HCT116 (cell line): ENCODE data around the gene ABLIM1. TPM values are rescaled to one million over a fixed set of nuclear protein-coding genes. Genes with fewer than 3 reads are reported as not detected.

Experiments
- ATAC-seq: fragments of 200-7000 bp; cut with Tn5 transposase; 2 replicates; pipeline ENCODE4 v1.9.1; 2020; ENCODE audit warnings: mild to moderate bottlenecking, moderate library complexity
- BruUV-seq: library from RNA; stranded (reverse); fragments of 400-500 nt; replicated peaks from 2 replicates; lab custom pipeline; 2021; lab: Mats Ljungman, UMichigan
- CTCF ChIA-PET: fragments of 300-600 bp; sonication (Branson Sonifier 250); formaldehyde crosslinking; loops from one replicate; lab custom pipeline; 2021; ENCODE audit warnings: antibody characterized with exemption; lab: Charles Lee
- POLR2A ChIA-PET: fragments of 300-600, 350-600 bp; sonication (Branson Sonifier 250); formaldehyde crosslinking; loops from one replicate; lab custom pipeline; 2021; ENCODE audit warnings: antibody characterized with exemption; lab: Charles Lee
- RAD21 ChIA-PET, 2 experiments: fragments of 300-600 bp; sonication (Branson Sonifier 250); formaldehyde crosslinking; loops; one replicate each; lab custom pipeline; 2023; ENCODE audit warnings: low total read pairs in 2 of 2; ENCODE audit not compliant: uncharacterized antibody in 2 of 2, unreplicated experiment in 2 of 2, low non-redundant PET in 1 of 2; lab: Charles Lee
- DNase-seq: peaks from one replicate; pipeline ENCODE4 v3.0.0-alpha.2; 2010; ENCODE audit warnings: low read depth, low spot score
- H2AFZ ChIP-seq: fragments of 200-600 bp; shearing (Covaris generic), sonication (generic); 2 replicates; pipeline ENCODE4 v1.6.1; 2017; ENCODE audit warnings: low read depth, mixed run types, mixed read lengths, antibody characterized with exemption, low read length; ENCODE audit not compliant: poor library complexity, severe bottlenecking
- H3K27ac ChIP-seq: 2 replicates; pipeline ENCODE4 v1.5.1; 2012; ENCODE audit warnings: low read depth, low read length
- H3K27me3 ChIP-seq: fragments of 200-600 bp; sonication (generic); 2 replicates; pipeline ENCODE4 v1.6.1; 2016; ENCODE audit warnings: mixed run types, low read length, mixed read lengths; ENCODE audit not compliant: insufficient read depth
- H3K36me3 ChIP-seq, 2 experiments: fragments of 200-500 bp in 1 of 2; fragments of 200-600 bp in 1 of 2; sonication (Bioruptor generic) in 1 of 2; sonication (generic) in 1 of 2; 2 replicates each; pipeline versions ENCODE4 v1.5.1 to v1.6.1; 2014 to 2016; ENCODE audit warnings: low read length in 2 of 2, inconsistent platforms in 1 of 2, mixed read lengths in 1 of 2, mixed run types in 1 of 2; ENCODE audit not compliant: insufficient read depth in 2 of 2, control insufficient read depth in 1 of 2
- H3K4me1 ChIP-seq, 2 experiments: fragments of 200-600 bp in 1 of 2; sonication (generic) in 1 of 2; 2 replicates each; pipeline versions ENCODE4 v1.5.1 to v1.6.1; 2012 to 2017; ENCODE audit warnings: low read length in 2 of 2, inconsistent platforms in 1 of 2, mild to moderate bottlenecking in 1 of 2, mixed read lengths in 1 of 2, mixed run types in 1 of 2, moderate library complexity in 1 of 2; ENCODE audit not compliant: insufficient read depth in 2 of 2, control insufficient read depth in 1 of 2
- H3K4me2 ChIP-seq: fragments of 200-600 bp; sonication (generic); 2 replicates; pipeline ENCODE4 v1.6.1; 2017; ENCODE audit warnings: mixed run types, low read length, mixed read lengths
- H3K4me3 ChIP-seq, 2 experiments: fragments of 200-600 bp in 1 of 2; sonication (generic) in 1 of 2; replicated peaks in 1 of 2; 2 replicates each; pipeline ENCODE4 v1.5.1; 2011 to 2016; ENCODE audit warnings: low read length in 2 of 2, control low read depth in 1 of 2, low read depth in 1 of 2, mild to moderate bottlenecking in 1 of 2, mixed read lengths in 1 of 2, mixed run types in 1 of 2
- H3K79me2 ChIP-seq: fragments of 200-600 bp; sonication (generic); 2 replicates; pipeline ENCODE4 v1.6.1; 2017; ENCODE audit warnings: mild to moderate bottlenecking, mixed run types, low read length, moderate library complexity, mixed read lengths; ENCODE audit not compliant: insufficient read depth
- H3K9ac ChIP-seq: fragments of 200-600 bp; sonication (generic); 2 replicates; pipeline ENCODE4 v1.6.1; 2016; ENCODE audit warnings: low read length, mixed read lengths
- H3K9me2 ChIP-seq: fragments of 200-600 bp; sonication (generic), shearing (Covaris generic); 2 replicates; pipeline ENCODE4 v1.6.1; 2017; ENCODE audit warnings: mixed run types, mild to moderate bottlenecking, moderate library complexity; ENCODE audit not compliant: insufficient read depth
- H3K9me3 ChIP-seq, 2 experiments: fragments of 200-500 bp in 1 of 2; fragments of 200-600 bp in 1 of 2; sonication (Bioruptor generic) in 1 of 2; sonication (generic) in 1 of 2; 2 replicates each; pipeline ENCODE4 v1.6.1; 2014 to 2017; ENCODE audit warnings: low read length in 2 of 2, mixed read lengths in 2 of 2, inconsistent platforms in 1 of 2, low read depth in 1 of 2, mild to moderate bottlenecking in 1 of 2, mixed run types in 1 of 2, moderate library complexity in 1 of 2; ENCODE audit not compliant: control insufficient read depth in 1 of 2, insufficient read depth in 1 of 2
- H4K20me1 ChIP-seq: fragments of 200-600 bp; sonication (generic), shearing (Covaris generic); 2 replicates; pipeline ENCODE4 v1.6.1; 2017; ENCODE audit warnings: mixed run types, mild to moderate bottlenecking, moderate library complexity; ENCODE audit not compliant: insufficient read depth
- EGR1 ChIP-seq: IDR thresholded peaks from 2 replicates; pipeline ENCODE4 v1.6.1; 2012; ENCODE audit warnings: low read depth
- ELF1 ChIP-seq: IDR thresholded peaks from 2 replicates; pipeline ENCODE4 v1.6.1; 2012; ENCODE audit warnings: low read depth, borderline replicate concordance
- FOSL1 ChIP-seq: IDR thresholded peaks from 2 replicates; pipeline ENCODE4 v1.6.1; 2012; ENCODE audit warnings: low read depth
- MAX ChIP-seq: IDR thresholded peaks from 2 replicates; pipeline ENCODE4 v1.6.1; 2012
- POLR2A ChIP-seq: IDR thresholded peaks from 2 replicates; pipeline ENCODE4 v1.7.0; 2011; ENCODE audit warnings: borderline replicate concordance; ENCODE audit not compliant: insufficient read depth, insufficient read length; ENCODE audit errors: extremely low read depth
- RAD21 ChIP-seq: IDR thresholded peaks from 2 replicates; pipeline ENCODE4 v1.6.1; 2012; ENCODE audit warnings: low read depth, mild to moderate bottlenecking
- REST ChIP-seq: IDR thresholded peaks from 2 replicates; pipeline ENCODE4 v1.6.1; 2012; ENCODE audit warnings: low read depth
- SIN3A ChIP-seq: IDR thresholded peaks from 2 replicates; pipeline ENCODE4 v1.6.1; 2012; ENCODE audit warnings: low read depth
- SP1 ChIP-seq: IDR thresholded peaks from 2 replicates; pipeline ENCODE4 v1.6.1; 2012; ENCODE audit warnings: low read depth
- SRF ChIP-seq: IDR thresholded peaks from 2 replicates; pipeline ENCODE4 v1.6.1; 2012; ENCODE audit warnings: low read depth
- ZBTB33 ChIP-seq: IDR thresholded peaks from 2 replicates; pipeline ENCODE4 v1.6.1; 2011; ENCODE audit warnings: mild to moderate bottlenecking, low read length, moderate library complexity; ENCODE audit not compliant: insufficient replicate concordance; ENCODE audit errors: extremely low read depth
- intact Hi-C: fragments of 100-400 bp; cut with micrococcal nuclease; formaldehyde crosslinking; loops from 2 replicates; pipeline ENCODE4 v1.10.0; 2022
- total RNA-seq: library from RNA; stranded (reverse); gene quantifications from one replicate; pipeline ENCODE4 v1.2.1, GENCODE V29; 2021; ENCODE audit not compliant: unreplicated experiment

Gene ABLIM1
- total RNA-seq, 1 experiment from 2014 or later, result 96.2 TPM

GRCh38 chr10:114400091-114400490, 258.0 kb downstream of the ABLIM1 start:
- ChIA-PET RAD21 (no interaction called here), CTCF (interaction anchor here (0.6 kb wide), 1 partner anchor 9 kb away, joined by 3 read pairs; no protein-coding TSS in a partner anchor), POLR2A (no interaction called here)
- Histone ChIP-seq H3K4me3 (no peak overlapping the region), H3K9ac (no peak overlapping the region), H2AFZ (no peak overlapping the region), H3K9me3 (no peaks in the 10 kb centered on the region), H3K4me1 (peaks cover 0 to 8% of the 10 kb centered on the region in 2 experiments; a peak in 1 of 4 replicates), H4K20me1 (no peaks in the 10 kb centered on the region; the same call in 1 of the 2 replicates), H3K36me3 (no peaks in the 10 kb centered on the region), H3K9me2 (no peaks in the 10 kb centered on the region), H3K27ac (no peak overlapping the region), H3K79me2 (no peaks in the 10 kb centered on the region), H3K4me2 (no peak overlapping the region), H3K27me3 (peaks cover 96% of the 10 kb centered on the region)
- intact Hi-C loops, result no loop called here
- no peak for ATAC-seq
- DNase-seq, result no peak
- TF ChIP-seq EGR1 (no peak), MAX (no peak), REST (no peak)
- no TSS peak for BruUV-seq

- H3K9me3 ChIP-seq, result no peaks in the 10 kb centered on the region
- H3K27me3 ChIP-seq, result peaks cover 96% of the 10 kb centered on the region
- no peaks in the 10 kb centered on the region; the same call in 1 of the 2 replicates for H4K20me1 ChIP-seq
- RAD21 ChIA-PET, result no interaction called here
- H3K36me3 ChIP-seq, result no peaks in the 10 kb centered on the region
- no peak overlapping the region for H3K4me2 ChIP-seq
- H3K27ac ChIP-seq, result no peak overlapping the region
- no peaks in the 10 kb centered on the region for H3K9me2 ChIP-seq
- CTCF ChIA-PET, result no interaction called here
- peaks cover 0 to 7% of the 10 kb centered on the region in 2 experiments; a peak in 1 of 4 replicates for H3K4me1 ChIP-seq
- no peak overlapping the region for H3K9ac ChIP-seq
- no peaks in the 10 kb centered on the region for H3K79me2 ChIP-seq
- POLR2A ChIA-PET, result no interaction called here
- no TSS peak for BruUV-seq
- DNase-seq, result no peak
- intact Hi-C loops, result no loop called here
- no peak overlapping the region for H3K4me3 ChIP-seq
- no peak overlapping the region for H2AFZ ChIP-seq
- ATAC-seq, result no peak
- TF ChIP-seq POLR2A (no peak), SRF (no peak), RAD21 (no peak), SIN3A (no peak), REST (no peak), SP1 (no peak), FOSL1 (no peak), ZBTB33 (no peak), ELF1 (no peak)
These were observed 258.5 kb downstream of the ABLIM1 start for GRCh38 chr10:114399576-114399975.
